Mammary epithelial cell (primary cell): ENCODE measurements around the gene DNAH10.

Experiments
- EZH2 ChIP-seq: IDR thresholded peaks from 2 replicates; pipeline ENCODE4 v1.6.1; 2012; ENCODE audit warnings: low read length, inconsistent platforms, borderline replicate concordance
- TF ChIP-seq, protein P1 (sequence below), 2 donors: IDR thresholded peaks in 1 of 2; conservative IDR thresholded peaks in 1 of 2; 2 replicates each; pipeline ENCODE4 v1.5.1; 2011 to 2012; ENCODE audit warnings: inconsistent platforms in 2 of 2, low read length in 2 of 2, mild to moderate bottlenecking in 2 of 2, control low read depth in 1 of 2, low read depth in 1 of 2; ENCODE audit not compliant: insufficient read depth in 1 of 2; ENCODE audit errors: extremely low read depth in 1 of 2

DNA sequence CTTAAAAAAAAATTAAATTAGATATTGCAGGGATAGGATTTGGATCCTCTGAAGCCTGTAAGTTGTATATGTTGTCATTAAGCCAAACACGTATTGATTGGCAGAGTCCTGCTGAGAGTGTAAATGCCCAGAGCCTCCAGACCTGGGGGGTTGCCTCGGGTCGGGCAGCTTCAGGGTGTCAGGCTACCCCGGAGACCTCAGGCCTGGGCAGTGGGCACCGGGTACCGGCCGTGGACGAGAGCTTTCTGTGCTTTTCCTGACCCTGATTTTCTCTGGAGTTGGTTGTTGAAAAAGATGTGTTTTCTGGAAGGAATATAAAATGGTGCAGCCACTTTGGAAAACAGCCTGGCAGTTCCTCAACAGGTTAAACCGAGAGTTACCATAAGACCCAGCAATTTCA, 96.1 kb downstream of the DNAH10 start:
- TF ChIP-seq, protein P1, sequence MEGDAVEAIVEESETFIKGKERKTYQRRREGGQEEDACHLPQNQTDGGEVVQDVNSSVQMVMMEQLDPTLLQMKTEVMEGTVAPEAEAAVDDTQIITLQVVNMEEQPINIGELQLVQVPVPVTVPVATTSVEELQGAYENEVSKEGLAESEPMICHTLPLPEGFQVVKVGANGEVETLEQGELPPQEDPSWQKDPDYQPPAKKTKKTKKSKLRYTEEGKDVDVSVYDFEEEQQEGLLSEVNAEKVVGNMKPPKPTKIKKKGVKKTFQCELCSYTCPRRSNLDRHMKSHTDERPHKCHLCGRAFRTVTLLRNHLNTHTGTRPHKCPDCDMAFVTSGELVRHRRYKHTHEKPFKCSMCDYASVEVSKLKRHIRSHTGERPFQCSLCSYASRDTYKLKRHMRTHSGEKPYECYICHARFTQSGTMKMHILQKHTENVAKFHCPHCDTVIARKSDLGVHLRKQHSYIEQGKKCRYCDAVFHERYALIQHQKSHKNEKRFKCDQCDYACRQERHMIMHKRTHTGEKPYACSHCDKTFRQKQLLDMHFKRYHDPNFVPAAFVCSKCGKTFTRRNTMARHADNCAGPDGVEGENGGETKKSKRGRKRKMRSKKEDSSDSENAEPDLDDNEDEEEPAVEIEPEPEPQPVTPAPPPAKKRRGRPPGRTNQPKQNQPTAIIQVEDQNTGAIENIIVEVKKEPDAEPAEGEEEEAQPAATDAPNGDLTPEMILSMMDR (conservative IDR thresholded peaks at IDR 0.05 in 1 of 2, IDR thresholded peaks at IDR 0.05 in 1 of 2; ENCODE audit: extremely low read depth in 1 of 2, insufficient read depth in 1 of 2, low read depth in 1 of 2, low read length in 2 of 2), result no peak
- TF ChIP-seq EZH2, result no peak
